Measurements from ENCODE around the gene SUN5. TPM values are rescaled to one million over a fixed set of nuclear protein-coding genes. Genes with fewer than 3 reads are reported as not detected.
"Not testable (repeated sequence)": the region's sequence is repeated elsewhere in the genome, so short reads cannot be mapped to it uniquely, and the experiment has no call there.

SUN5 gene
- total RNA-seq, 1 experiment from 2014 or later, result not detected

GRCh38 chr20:32975698-32976674 lies 28.2 kb downstream of the SUN5 start:
- Histone ChIP-seq H4K91ac (ENCODE audit: insufficient read length, low read depth, low read length) (peak overlapping the region; percentile 35), H3K27me3 (ENCODE audit: insufficient read depth, low read length) (no peaks in the 10 kb centered on the region), H3T11ph (ENCODE audit: low read length) (no peak overlapping the region), H3K23ac (ENCODE audit: insufficient read length, low read depth, low read length) (no peak overlapping the region), H2BK5ac (ENCODE audit: insufficient read length, low read length) (no peak overlapping the region), H4K5ac (ENCODE audit: insufficient read length, low read depth, low read length) (no peak overlapping the region), H2BK120ac (ENCODE audit: low read depth, low read length, poor library complexity, severe bottlenecking) (no peak overlapping the region), H3K79me1 (ENCODE audit: insufficient read depth, low read depth, low read length, poor library complexity, severe bottlenecking) (no peaks in the 10 kb centered on the region), H3K23me2 (ENCODE audit: insufficient read length, low read depth, low read length, poor library complexity, severe bottlenecking) (no peaks in the 10 kb centered on the region), H3K9ac (ENCODE audit: extremely low read depth, insufficient read length, low read length) (no peak overlapping the region), H3K4ac (ENCODE audit: low read depth, low read length) (no peak overlapping the region), H2AFZ (ENCODE audit: low read length) (no peak overlapping the region), H3K4me1 (ENCODE audit: insufficient read depth, low read length) (peaks cover 4% of the 10 kb centered on the region; the same call in 1 of the 2 replicates), H4K8ac (replicated peaks; ENCODE audit: insufficient read length, low read depth, low read length) (no peak overlapping the region), H2AK5ac (ENCODE audit: insufficient read length, low read length) (no peak overlapping the region), H2BK15ac (ENCODE audit: low read depth, low read length) (no peak overlapping the region), H3K4me2 (ENCODE audit: insufficient read depth, insufficient read length, low read length) (no peak overlapping the region), H3K56ac (ENCODE audit: insufficient read length, low read depth, low read length) (no peak overlapping the region), H2BK20ac (ENCODE audit: low read depth, low read length, poor library complexity, severe bottlenecking) (no peak overlapping the region), H3K18ac (ENCODE audit: insufficient read length, low read depth, low read length) (no peak overlapping the region), H3K9me3 (ENCODE audit: control insufficient read depth, low read depth, low read length) (no peaks in the 10 kb centered on the region), H3K14ac (ENCODE audit: insufficient read depth, low read length) (no peak overlapping the region), H3K27ac (ENCODE audit: insufficient read length, low read depth, low read length) (no peak overlapping the region), H4K20me1 (ENCODE audit: control insufficient read depth, insufficient read depth, insufficient read length) (no peaks in the 10 kb centered on the region), H3K79me2 (ENCODE audit: insufficient read depth, low read length) (no peaks in the 10 kb centered on the region), H2BK12ac (ENCODE audit: insufficient read length, low read depth, low read length) (no peak overlapping the region)
- peaks cover 8 to 11% of the 10 kb centered on the region in 2 experiments for H3K9me3 Mint-ChIP-seq
- H3K27me3 Mint-ChIP-seq (ENCODE audit: low read depth), result peaks cover 10% of the 10 kb centered on the region
- peak; percentile 32 for DNase-seq
- TF ChIP-seq, protein P1, sequence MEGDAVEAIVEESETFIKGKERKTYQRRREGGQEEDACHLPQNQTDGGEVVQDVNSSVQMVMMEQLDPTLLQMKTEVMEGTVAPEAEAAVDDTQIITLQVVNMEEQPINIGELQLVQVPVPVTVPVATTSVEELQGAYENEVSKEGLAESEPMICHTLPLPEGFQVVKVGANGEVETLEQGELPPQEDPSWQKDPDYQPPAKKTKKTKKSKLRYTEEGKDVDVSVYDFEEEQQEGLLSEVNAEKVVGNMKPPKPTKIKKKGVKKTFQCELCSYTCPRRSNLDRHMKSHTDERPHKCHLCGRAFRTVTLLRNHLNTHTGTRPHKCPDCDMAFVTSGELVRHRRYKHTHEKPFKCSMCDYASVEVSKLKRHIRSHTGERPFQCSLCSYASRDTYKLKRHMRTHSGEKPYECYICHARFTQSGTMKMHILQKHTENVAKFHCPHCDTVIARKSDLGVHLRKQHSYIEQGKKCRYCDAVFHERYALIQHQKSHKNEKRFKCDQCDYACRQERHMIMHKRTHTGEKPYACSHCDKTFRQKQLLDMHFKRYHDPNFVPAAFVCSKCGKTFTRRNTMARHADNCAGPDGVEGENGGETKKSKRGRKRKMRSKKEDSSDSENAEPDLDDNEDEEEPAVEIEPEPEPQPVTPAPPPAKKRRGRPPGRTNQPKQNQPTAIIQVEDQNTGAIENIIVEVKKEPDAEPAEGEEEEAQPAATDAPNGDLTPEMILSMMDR (conservative IDR thresholded peaks at IDR 0.05), result no peak
- H3K27ac Mint-ChIP-seq, result peak overlapping the region in 1 of 3 experiments; percentile 65; a peak in 2 of 7 replicates
- no CpG with 5 or more reads among the region's 15 CpGs for WGBS (ENCODE audit: extremely low coverage, insufficient read length, low lambda C conversion rate)
- H3K4me1 Mint-ChIP-seq, result peaks cover 14 to 23% of the 10 kb centered on the region in 2 experiments
- H3K4me3 Mint-ChIP-seq, result no peak overlapping the region
- H3K36me3 Mint-ChIP-seq (ENCODE audit: insufficient read depth in 1 of 3, low read depth in 3 of 3), result peaks cover 0 to 8% (median 8%) of the 10 kb centered on the region in 3 experiments; a peak in 5 of 7 replicates

GRCh38 chr20:32975121-32975520 lies 29.1 kb downstream of the SUN5 start:
- H4K5ac ChIP-seq (ENCODE audit: insufficient read length, low read depth, low read length); H4K8ac ChIP-seq (replicated peaks; ENCODE audit: insufficient read length, low read depth, low read length); DNase-seq; H2BK20ac ChIP-seq (ENCODE audit: low read depth, low read length, poor library complexity, severe bottlenecking); H2BK12ac ChIP-seq (ENCODE audit: insufficient read length, low read depth, low read length); H3K4me2 ChIP-seq (ENCODE audit: insufficient read depth, insufficient read length, low read length); H4K91ac ChIP-seq (ENCODE audit: insufficient read length, low read depth, low read length); H3K79me1 ChIP-seq (ENCODE audit: insufficient read depth, low read depth, low read length, poor library complexity, severe bottlenecking); H3K36me3 Mint-ChIP-seq (ENCODE audit: insufficient read depth in 1 of 3, low read depth in 3 of 3); H2BK15ac ChIP-seq (ENCODE audit: low read depth, low read length); H3K4ac ChIP-seq (ENCODE audit: low read depth, low read length); H3K9ac ChIP-seq (ENCODE audit: extremely low read depth, insufficient read length, low read length); H2BK120ac ChIP-seq (ENCODE audit: low read depth, low read length, poor library complexity, severe bottlenecking); H3K9me3 ChIP-seq (ENCODE audit: control insufficient read depth, low read depth, low read length); H3K79me2 ChIP-seq (ENCODE audit: insufficient read depth, low read length); H3K14ac ChIP-seq (ENCODE audit: insufficient read depth, low read length); H3K27me3 ChIP-seq (ENCODE audit: insufficient read depth, low read length); H3K23ac ChIP-seq (ENCODE audit: insufficient read length, low read depth, low read length); H3T11ph ChIP-seq (ENCODE audit: low read length); H3K56ac ChIP-seq (ENCODE audit: insufficient read length, low read depth, low read length); H3K27me3 Mint-ChIP-seq (ENCODE audit: low read depth); H3K4me3 Mint-ChIP-seq; H3K23me2 ChIP-seq (ENCODE audit: insufficient read length, low read depth, low read length, poor library complexity, severe bottlenecking); H4K20me1 ChIP-seq (ENCODE audit: control insufficient read depth, insufficient read depth, insufficient read length); H3K4me1 ChIP-seq (ENCODE audit: insufficient read depth, low read length); H2AFZ ChIP-seq (ENCODE audit: low read length); H2BK5ac ChIP-seq (ENCODE audit: insufficient read length, low read length); H3K18ac ChIP-seq (ENCODE audit: insufficient read length, low read depth, low read length); H2AK5ac ChIP-seq (ENCODE audit: insufficient read length, low read length): not testable (repeated sequence)
- peak overlapping the region in 1 of 3 experiments; percentile 87; a peak in 4 of 7 replicates for H3K27ac Mint-ChIP-seq
- peaks cover 14 to 23% of the 10 kb centered on the region in 2 experiments for H3K4me1 Mint-ChIP-seq
- H3K27ac ChIP-seq (ENCODE audit: insufficient read length, low read depth, low read length), result peak overlapping the region; percentile 17
- peaks cover 8 to 11% of the 10 kb centered on the region in 2 experiments for H3K9me3 Mint-ChIP-seq
- no CpG with 5 or more reads among the region's 4 CpGs for WGBS (ENCODE audit: extremely low coverage, insufficient read length, low lambda C conversion rate)
